Pancreas (tissue), 10 donors: ENCODE measurements around the gene KCNH6. TPM values are rescaled to one million over a fixed set of nuclear protein-coding genes. Genes with fewer than 3 reads are reported as not detected.

Experiments used
- ATAC-seq, 4 donors: fragments of 200-7000 bp; cut with Tn5 transposase; one replicate each; pipeline versions ENCODE4 v1.8.0 to v1.9.1; 2020; ENCODE audit warnings: mild to moderate bottlenecking in 4 of 4, moderate library complexity in 4 of 4
- DNase-seq, 6 donors: peaks; one replicate each; pipeline ENCODE4 v3.0.0-alpha.2; 2020
- FAIRE-seq: peaks from 2 replicates; lab custom pipeline; 2012; peaks lifted over from hg19 to GRCh38; lab: Jason Lieb, UNC
- H3K27ac ChIP-seq, 4 donors: fragments of 200-600 bp; sonication (generic); 1 replicate in 3 of 4; 2 replicates in 1 of 4; pipeline versions ENCODE4 v1.5.0 to v1.8.0; 2020
- H3K27me3 ChIP-seq, 4 donors: fragments of 200-600 bp; one replicate each; pipeline ENCODE4 v1.8.0; 2021
- H3K36me3 ChIP-seq, 3 donors: fragments of 200-600 bp; sonication (generic) in 1 of 3; one replicate each; pipeline versions ENCODE4 v1.5.0 to v1.8.0; 2020 to 2021
- H3K4me1 ChIP-seq, 3 donors: fragments of 200-600 bp; one replicate each; pipeline ENCODE4 v1.8.0; 2021
- H3K4me3 ChIP-seq, 4 donors: fragments of 200-600 bp; sonication (generic) in 2 of 4; one replicate each; pipeline versions ENCODE4 v1.5.0 to v1.8.0; 2020 to 2021
- H3K9me3 ChIP-seq, 4 donors: fragments of 200-600 bp; one replicate each; pipeline ENCODE4 v1.8.0; 2021
- CTCF ChIP-seq, 4 donors: fragments of 200-600 bp; sonication (generic) in 3 of 4; IDR thresholded peaks; one replicate each; pipeline versions ENCODE4 v1.5.0 to v1.8.0; 2021; ENCODE audit warnings: antibody characterized with exemption in 4 of 4
- WGBS, 2 donors: extraction: QIAGEN DNeasy Blood & Tissue Kit; methylation state at CpG; one replicate each; pipeline ENCODE4 v1.1.7; 2013; 5-methylcytosine and 5-hydroxymethylcytosine counted together
- intact Hi-C, 3 donors: fragments of 100-400 bp; cut with DNase I; formaldehyde crosslinking; loops; one replicate each; pipeline versions ENCODE4 v1.11.1 to v1.14.2; 2022
- polyA plus RNA-seq, 2 donors: library from polyadenylated mRNA; stranded (reverse); fragments of 200-250 nt; gene quantifications; one replicate each; pipeline ENCODE4 v1.2.3, GENCODE V29; 2013
- total RNA-seq, 6 donors: library from RNA; stranded (reverse); fragmentation: NEBNext Ultra II Directional in 4 of 6; extraction: Animal tissue kit (Norgen Biotek cat#: 25700) in 4 of 6; gene quantifications; one replicate each; pipeline versions ENCODE4 v1.2.1 to v1.2.4, GENCODE V29; 2021 to 2023
- donor health status: healthy with polysubstance abuse.
- donor health status: DM: no; HTN: no; CAD: no; lungs with moderate emphysema.
- donor health status: DM: no; HTN: no; CAD: no.
- donor health status: control.
- donor health status: control.
- donor health status: Bipolar disorder and iron deficiency.
- donor health status: DM: yes; HTN: yes; CAD: no.
- donor health status: DM: no; HTN: no; CAD: no.
- donor health status: DM: no; HTN: no; CAD: no.
- donor health status: DM: yes; HTN: yes; CAD: no.

KCNH6 gene
- total and polyA plus RNA-seq, 8 donors, result 0.35 to 12.5 (median 0.95) TPM

GRCh38 chr17:63519116-63519881, 3.9 kb upstream of the KCNH6 start:
- Histone ChIP-seq H3K27me3 (no peaks in the 10 kb centered on the region), H3K9me3 (no peaks in the 10 kb centered on the region), H3K4me1 (no peaks in the 10 kb centered on the region), H3K36me3 (no peaks in the 10 kb centered on the region), H3K27ac (no peak overlapping the region), H3K4me3 (no peak overlapping the region)
- no peak for TF ChIP-seq CTCF (IDR thresholded peaks at IDR 0.05)
- ATAC-seq (no peak), FAIRE-seq (no peak), DNase-seq (no peak)
- 88 to 92% methylated on average over 1 of the region's 1 CpG for WGBS, 2 donors
- intact Hi-C loops, result no loop called here

DNA sequence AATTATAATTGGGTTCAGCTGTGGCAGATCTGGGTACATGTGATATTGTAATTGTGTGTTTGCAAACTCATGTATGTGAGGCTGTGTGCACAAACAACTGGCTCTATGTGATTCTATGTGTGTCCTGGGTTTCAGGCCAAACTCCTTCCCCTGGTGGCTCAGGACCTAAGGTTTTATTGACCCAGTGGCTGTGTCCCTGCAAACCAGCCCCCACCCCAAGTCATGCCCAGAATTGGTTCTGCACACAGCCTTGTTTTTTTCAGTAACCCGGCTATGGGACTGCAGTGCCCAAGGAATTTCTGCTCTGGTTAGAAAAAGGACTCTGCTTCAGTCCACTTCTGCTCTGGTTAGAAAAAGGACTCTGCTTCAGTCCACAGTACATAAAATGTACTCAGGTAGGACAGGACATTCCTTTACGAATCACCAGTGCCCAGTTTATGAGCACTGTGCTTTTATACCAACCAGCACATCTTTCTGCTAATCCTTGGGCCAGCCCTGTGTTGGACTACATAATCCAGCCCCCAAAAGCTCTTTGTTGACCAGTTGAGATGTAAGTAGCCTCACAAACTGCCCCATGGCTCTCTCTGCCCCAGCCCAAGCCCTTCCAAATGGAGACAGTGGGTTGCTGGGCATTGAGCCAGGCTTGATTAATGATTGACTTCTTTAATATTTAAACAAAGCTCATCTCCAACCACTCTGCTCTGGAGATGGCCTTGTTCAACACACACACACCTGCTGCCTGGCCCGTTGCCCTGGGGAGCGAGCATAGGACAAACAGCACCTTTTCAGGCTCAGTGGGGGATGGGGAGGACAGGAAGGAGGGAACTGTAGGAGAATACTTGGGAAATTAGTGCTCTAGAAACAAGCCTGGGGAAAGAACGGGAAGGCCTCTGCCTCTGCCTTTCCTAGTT, 2.9 kb upstream of the KCNH6 start:
- FAIRE-seq (no peak), ATAC-seq (peak in 3 of 4 donors; percentile 64 to 76 (median 67)), DNase-seq (peak in 4 of 6 donors; percentile 33 to 73 (median 58))
- intact Hi-C loops, result no loop called here
- H3K27ac ChIP-seq, result no peak overlapping the region
- TF ChIP-seq CTCF (IDR thresholded peaks at IDR 0.05), result no peak
- no peaks in the 10 kb centered on the region for H3K36me3 ChIP-seq
- no peaks in the 10 kb centered on the region for H3K27me3 ChIP-seq
- no peaks in the 10 kb centered on the region for H3K4me1 ChIP-seq
- 41 to 42% methylated on average over 5 of the region's 5 CpGs for WGBS, 2 donors
- H3K9me3 ChIP-seq, result no peaks in the 10 kb centered on the region
- H3K4me3 ChIP-seq, result no peak overlapping the region

- FAIRE-seq (no peak), ATAC-seq (no peak), DNase-seq (no peak)
- 90 to 93% methylated on average over 14 of the region's 14 CpGs for WGBS, 2 donors
- intact Hi-C loops, result no loop called here
- Histone ChIP-seq H3K9me3 (no peaks in the 10 kb centered on the region), H3K27me3 (no peaks in the 10 kb centered on the region), H3K27ac (no peak overlapping the region), H3K36me3 (no peaks in the 10 kb centered on the region), H3K4me1 (no peaks in the 10 kb centered on the region), H3K4me3 (no peak overlapping the region)
- no peak for TF ChIP-seq CTCF (IDR thresholded peaks at IDR 0.05)
These were observed 893 bp downstream of the KCNH6 start for GRCh38 chr17:63524051-63524450.

- no peak overlapping the region for H3K4me3 ChIP-seq
- intact Hi-C loops, result no loop called here
- no peak for ATAC-seq
These were observed 2.2 kb downstream of the KCNH6 start for GRCh38 chr17:63525190-63525946.

More at GRCh38 chr17:63525190-63525946, 2.2 kb downstream of the KCNH6 start:
- Histone ChIP-seq H3K4me1 (no peaks in the 10 kb centered on the region), H3K36me3 (no peaks in the 10 kb centered on the region), H3K27me3 (no peaks in the 10 kb centered on the region), H3K9me3 (no peaks in the 10 kb centered on the region), H3K27ac (no peak overlapping the region)
- no peak for TF ChIP-seq CTCF (IDR thresholded peaks at IDR 0.05)
- WGBS, 2 donors, result 68 to 77% methylated on average over 6 of the region's 6 CpGs
- no peak for DNase-seq
- no peak for FAIRE-seq
